Urothelium cell line (cell line): ENCODE measurements around the gene PCDHGA6.
"Not testable (repeated sequence)": the region's sequence is repeated elsewhere in the genome, so short reads cannot be mapped to it uniquely, and the experiment has no call there.

Experiments
- DNase-seq: peaks from one replicate; pipeline ENCODE4 v3.0.0; 2011; ENCODE audit warnings: low spot score, mixed read lengths
- FAIRE-seq: peaks from 2 replicates; lab custom pipeline; 2011; peaks lifted over from hg19 to GRCh38; lab: Jason Lieb, UNC

The PCDHGA6 gene

GRCh38 chr5:141392429-141393198 lies 18.9 kb downstream of the PCDHGA6 start, which contains the start of gene PCDHGA8:
TSS of gene PCDHGA8 (plus strand) at chr5:141392633. CDS start at chr5:141392814, 181 bp downstream.
- DNase-seq (no peak), FAIRE-seq (no peak)

DNA sequence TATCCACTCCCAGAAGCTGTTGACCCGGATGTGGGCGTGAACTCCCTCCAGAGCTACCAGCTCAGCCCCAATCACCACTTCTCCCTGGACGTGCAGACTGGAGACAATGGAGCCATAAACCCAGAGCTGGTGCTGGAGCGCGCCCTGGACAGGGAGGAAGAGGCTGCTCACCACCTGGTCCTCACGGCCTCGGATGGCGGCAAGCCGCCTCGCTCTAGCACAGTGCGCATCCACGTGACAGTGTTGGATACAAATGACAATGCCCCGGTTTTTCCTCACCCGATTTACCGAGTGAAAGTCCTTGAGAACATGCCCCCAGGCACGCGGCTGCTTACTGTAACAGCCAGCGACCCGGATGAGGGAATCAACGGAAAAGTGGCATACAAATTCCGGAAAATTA lies 19.6 kb downstream of the PCDHGA6 start:
- FAIRE-seq: no peak
- no peak for DNase-seq

GRCh38 chr5:141394401-141395187 lies 20.9 kb downstream of the PCDHGA6 start:
- DNase-seq, FAIRE-seq: not testable (repeated sequence)

DNA sequence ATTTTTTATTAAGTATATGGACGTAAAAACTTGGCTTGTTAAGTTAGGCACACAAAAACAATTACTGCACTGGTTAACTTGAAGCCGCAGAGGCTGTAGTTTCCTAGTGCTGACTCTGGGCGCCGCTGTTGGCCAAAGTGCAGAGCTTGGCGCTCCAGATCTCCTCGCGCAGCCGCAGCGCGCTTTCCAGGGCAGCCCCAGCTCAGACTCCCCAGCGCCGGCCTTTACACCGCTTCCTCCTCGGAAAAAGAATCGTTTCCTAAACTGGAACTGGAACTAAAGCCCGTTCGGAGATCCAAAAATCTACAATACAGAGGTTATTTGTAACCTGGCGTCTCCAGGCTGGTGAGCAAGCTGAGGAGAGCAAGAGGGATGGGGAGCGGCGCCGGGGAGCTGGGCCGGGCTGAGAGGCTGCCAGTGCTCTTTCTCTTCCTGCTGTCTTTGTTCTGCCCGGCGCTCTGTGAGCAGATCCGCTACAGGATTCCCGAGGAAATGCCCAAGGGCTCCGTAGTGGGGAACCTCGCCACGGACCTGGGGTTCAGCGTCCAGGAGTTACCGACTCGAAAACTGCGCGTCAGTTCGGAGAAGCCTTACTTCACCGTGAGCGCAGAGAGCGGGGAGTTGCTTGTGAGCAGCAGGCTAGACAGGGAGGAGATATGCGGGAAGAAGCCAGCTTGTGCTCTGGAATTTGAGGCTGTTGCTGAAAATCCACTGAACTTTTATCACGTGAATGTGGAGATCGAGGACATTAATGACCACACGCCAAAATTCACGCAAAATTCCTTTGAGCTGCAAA lies 24.3 kb downstream of the PCDHGA6 start, which contains the start of gene PCDHGB5:
TSS of gene PCDHGB5 (plus strand) at position 192 of the 796 bp plus-strand sequence. CDS start at position 373, 181 bp downstream.
- not testable (repeated sequence) for FAIRE-seq
- peak; percentile 12 for DNase-seq

GRCh38 chr5:141398608-141399007 lies 24.9 kb downstream of the PCDHGA6 start:
- FAIRE-seq (no peak), DNase-seq (no peak)

- FAIRE-seq (no peak), DNase-seq (no peak)
Observed at GRCh38 chr5:141399555-141400258, 26.0 kb downstream of the PCDHGA6 start.

DNA sequence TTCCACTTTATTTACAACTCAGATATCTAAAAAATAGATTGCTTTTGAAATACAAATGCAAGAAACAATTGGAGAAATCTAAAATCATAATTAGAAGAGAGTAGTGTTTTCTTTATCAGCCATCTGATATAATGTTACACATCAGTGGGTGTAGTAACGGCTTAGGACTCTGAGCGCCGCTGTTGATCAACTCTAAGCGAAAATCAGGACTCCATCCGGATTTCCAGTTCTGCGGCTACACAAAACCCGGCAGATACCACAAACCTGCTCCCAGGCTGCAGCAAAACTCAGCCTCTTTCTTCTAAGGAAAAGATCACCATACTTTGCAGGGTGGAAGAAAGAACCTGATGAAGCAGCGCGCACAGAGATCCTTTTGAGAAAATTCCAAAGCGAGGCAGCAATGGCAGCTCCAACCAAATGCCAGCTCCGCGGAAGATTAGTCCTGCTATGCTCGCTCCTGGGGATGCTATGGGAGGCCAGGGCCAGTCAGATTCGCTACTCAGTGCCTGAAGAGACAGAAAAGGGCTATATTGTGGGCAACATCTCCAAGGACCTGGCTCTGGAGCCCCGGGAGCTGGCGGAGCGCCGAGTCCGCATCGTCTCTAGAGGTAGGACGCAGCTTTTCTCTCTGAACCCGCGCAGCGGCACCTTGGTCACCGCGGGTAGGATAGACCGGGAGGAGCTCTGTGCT lies 29.0 kb downstream of the PCDHGA6 start, which contains the start of gene PCDHGA9:
TSS of gene PCDHGA9 (plus strand) at position 226 of the 691 bp plus-strand sequence. CDS start at position 401, 175 bp downstream.
- FAIRE-seq: no peak
- DNase-seq: no peak

- FAIRE-seq (no peak), DNase-seq (no peak)
Observed at GRCh38 chr5:141403387-141403786, 29.7 kb downstream of the PCDHGA6 start.

GRCh38 chr5:141407790-141408505 lies 34.3 kb downstream of the PCDHGA6 start, which contains the start of gene PCDHGB6:
TSS of gene PCDHGB6 (plus strand) at chr5:141408021. CDS start at chr5:141408203, 182 bp downstream.
- not testable (repeated sequence) for FAIRE-seq, DNase-seq

- FAIRE-seq (no peak), DNase-seq (no peak)
Observed at GRCh38 chr5:141409598-141410306, 36.1 kb downstream of the PCDHGA6 start.

DNA sequence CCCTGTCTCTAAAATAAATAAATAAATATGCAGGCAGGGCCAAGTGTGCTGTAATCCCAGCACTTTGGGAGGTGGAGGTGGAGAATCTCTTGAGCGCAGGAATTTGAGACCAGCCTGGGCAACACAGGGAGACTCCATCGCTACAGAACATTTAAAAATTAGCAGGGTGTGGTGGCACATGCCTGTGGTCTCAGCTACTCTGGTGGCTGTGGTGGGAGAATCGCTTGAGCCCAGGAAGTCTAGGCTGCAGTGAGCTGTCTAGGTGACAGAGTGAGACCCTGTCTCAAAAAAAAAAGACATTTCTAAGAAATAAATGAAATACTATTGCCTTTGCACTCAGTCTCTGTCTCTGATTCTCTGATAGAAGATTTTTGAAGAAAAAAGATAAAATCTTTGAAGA lies 37.9 kb downstream of the PCDHGA6 start:
- DNase-seq (no peak), FAIRE-seq (no peak)

DNA sequence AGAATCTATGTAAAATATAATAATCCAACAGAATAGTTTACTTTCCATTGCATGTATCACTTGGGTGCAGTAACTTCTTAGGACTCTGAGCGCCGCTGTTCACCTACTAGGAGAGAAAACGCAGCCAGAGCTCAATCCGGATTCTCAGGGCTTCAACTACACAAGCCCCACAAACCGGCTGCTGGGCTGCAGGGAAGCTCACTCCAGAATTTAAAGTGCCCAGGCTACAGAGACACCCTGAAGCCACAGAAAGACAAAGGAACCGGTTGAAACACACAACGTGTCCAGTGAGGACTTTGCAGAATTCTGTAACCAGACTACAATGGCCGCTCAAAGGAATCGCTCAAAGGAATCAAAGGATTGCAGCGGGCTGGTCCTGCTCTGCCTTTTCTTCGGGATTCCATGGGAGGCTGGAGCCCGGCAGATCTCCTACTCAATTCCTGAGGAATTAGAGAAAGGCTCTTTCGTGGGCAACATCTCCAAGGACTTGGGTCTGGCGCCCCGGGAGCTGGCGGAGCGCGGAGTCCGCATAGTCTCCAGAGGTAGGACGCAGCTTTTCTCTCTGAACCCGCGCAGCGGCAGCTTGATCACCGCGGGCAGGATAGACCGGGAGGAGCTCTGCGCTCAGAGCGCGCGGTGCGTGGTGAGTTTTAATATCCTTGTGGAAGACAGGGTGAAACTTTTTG lies 39.3 kb downstream of the PCDHGA6 start, which contains the start of gene PCDHGA10:
TSS of gene PCDHGA10 (plus strand) at position 134 of the 686 bp plus-strand sequence. CDS start at position 323, 189 bp downstream.
- DNase-seq (peak; percentile 24), FAIRE-seq (no peak)

DNA sequence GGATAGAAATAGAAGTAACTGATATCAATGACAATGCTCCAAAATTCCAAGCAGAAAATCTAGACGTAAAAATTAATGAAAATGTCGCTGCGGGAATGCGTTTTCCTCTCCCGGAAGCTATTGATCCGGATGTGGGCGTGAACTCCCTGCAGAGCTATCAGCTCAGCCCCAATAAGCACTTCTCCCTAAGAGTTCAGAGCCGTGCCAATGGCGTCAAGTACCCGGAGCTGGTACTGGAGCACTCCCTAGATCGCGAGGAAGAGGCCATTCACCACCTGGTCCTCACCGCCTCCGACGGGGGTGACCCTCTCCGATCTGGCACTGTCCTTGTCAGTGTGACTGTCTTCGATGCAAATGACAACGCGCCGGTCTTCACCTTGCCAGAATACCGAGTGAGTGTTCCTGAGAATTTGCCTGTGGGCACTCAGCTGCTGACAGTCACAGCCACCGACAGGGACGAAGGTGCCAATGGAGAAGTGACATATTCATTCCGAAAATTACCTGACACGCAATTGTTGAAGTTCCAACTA lies 39.9 kb downstream of the PCDHGA6 start:
- FAIRE-seq (no peak), DNase-seq (no peak)

- DNase-seq, FAIRE-seq: not testable (repeated sequence)
Observed at GRCh38 chr5:141414548-141415274, 41.0 kb downstream of the PCDHGA6 start.

DNA sequence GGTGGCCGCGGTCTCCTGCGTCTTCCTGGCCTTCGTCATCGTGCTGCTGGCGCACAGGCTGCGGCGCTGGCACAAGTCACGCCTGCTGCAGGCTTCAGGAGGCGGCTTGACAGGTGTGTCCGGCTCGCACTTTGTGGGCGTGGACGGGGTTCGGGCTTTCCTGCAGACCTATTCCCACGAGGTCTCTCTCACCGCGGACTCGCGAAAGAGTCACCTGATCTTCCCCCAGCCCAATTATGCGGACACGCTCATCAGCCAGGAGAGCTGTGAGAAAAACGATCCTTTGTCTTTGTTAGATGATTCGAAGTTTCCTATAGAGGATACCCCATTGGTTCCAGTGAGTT lies 41.6 kb downstream of the PCDHGA6 start:
- not testable (repeated sequence) for DNase-seq, FAIRE-seq

GRCh38 chr5:141417494-141418172 lies 43.9 kb downstream of the PCDHGA6 start, which contains the start of gene PCDHGB7:
TSS of gene PCDHGB7 (plus strand) at chr5:141417677. CDS start at chr5:141417860, 183 bp downstream.
- not testable (repeated sequence) for FAIRE-seq, DNase-seq
